SU-DHL-6 (cell line): ENCODE data around the gene MERTK.

Source experiments
- H2AFZ ChIP-seq: fragments of 200-600 bp; sonication (generic); 2 replicates; pipeline ENCODE4 v1.6.1; 2014; ENCODE audit warnings: low read depth, mild to moderate bottlenecking, moderate library complexity, mixed read lengths, antibody characterized with exemption, low read length; ENCODE audit not compliant: severe bottlenecking
- H3F3A ChIP-seq: fragments of 200-600 bp; shearing (Covaris generic); 2 replicates; pipeline ENCODE4 v1.6.0; 2016; ENCODE audit warnings: antibody characterized with exemption, mild to moderate bottlenecking; ENCODE audit not compliant: insufficient read depth
- H3K27ac ChIP-seq: fragments of 200-600 bp; sonication (generic); 2 replicates; pipeline ENCODE4 v1.5.1; 2016; ENCODE audit warnings: low read depth, mild to moderate bottlenecking, low read length, moderate library complexity, mixed read lengths
- H3K27me3 ChIP-seq: fragments of 200-600 bp; sonication (generic), shearing (Covaris generic); 2 replicates; pipeline ENCODE4 v1.6.0; 2014; ENCODE audit warnings: mild to moderate bottlenecking, low read length
- H3K36me3 ChIP-seq: fragments of 200-600 bp; sonication (generic); 2 replicates; pipeline ENCODE4 v1.6.1; 2014; ENCODE audit warnings: mild to moderate bottlenecking, low read length, mixed read lengths
- H3K4me2 ChIP-seq: fragments of 300-600, 200-600 bp; shearing (Covaris generic), sonication (generic); 2 replicates; pipeline ENCODE4 v1.6.0; 2014; ENCODE audit warnings: low read length, low read depth, mild to moderate bottlenecking; ENCODE audit not compliant: poor library complexity, severe bottlenecking
- H3K4me3 ChIP-seq: fragments of 200-600 bp; sonication (generic); 2 replicates; pipeline ENCODE4 v1.5.1; 2014; ENCODE audit warnings: antibody characterized with exemption, low read length, mild to moderate bottlenecking, mixed read lengths; ENCODE audit not compliant: insufficient read depth, poor library complexity, severe bottlenecking
- H3K79me2 ChIP-seq: fragments of 200-600 bp; sonication (generic); 2 replicates; pipeline ENCODE4 v1.6.1; 2014; ENCODE audit warnings: mild to moderate bottlenecking, low read length, moderate library complexity; ENCODE audit not compliant: insufficient read depth
- H3K9ac ChIP-seq: fragments of 200-600 bp; sonication (generic); 2 replicates; pipeline ENCODE4 v1.7.0; 2014; ENCODE audit warnings: mild to moderate bottlenecking, low read length
- H3K9me2 ChIP-seq: fragments of 200-600 bp; sonication (generic); replicated peaks from 2 replicates; pipeline ENCODE4 v1.6.1; 2014; ENCODE audit warnings: low read length; ENCODE audit not compliant: insufficient read depth
- H3K9me3 ChIP-seq: fragments of 200-600 bp; sonication (generic); 2 replicates; pipeline ENCODE4 v1.6.1; 2014; ENCODE audit warnings: low read length, mixed read lengths; ENCODE audit not compliant: insufficient read depth
- H4K20me1 ChIP-seq: fragments of 200-600 bp; sonication (generic); 2 replicates; pipeline ENCODE4 v1.6.1; 2014; ENCODE audit warnings: low read depth, mild to moderate bottlenecking, antibody characterized with exemption, low read length, moderate library complexity, mixed read lengths
- EZH2phosphoT487 ChIP-seq: fragments of 200-600 bp; sonication (generic), shearing (Covaris generic); conservative IDR thresholded peaks from 2 replicates; pipeline ENCODE4 v1.6.1; 2018; ENCODE audit warnings: mild to moderate bottlenecking, antibody characterized with exemption, low read length, moderate library complexity, mixed read lengths
- TF ChIP-seq, protein P1 (sequence below): fragments of 200-600 bp; sonication (generic); IDR thresholded peaks from one replicate; pipeline ENCODE4 v1.5.1; 2017; ENCODE audit warnings: antibody characterized with exemption, mild to moderate bottlenecking, low read length, moderate library complexity; ENCODE audit not compliant: insufficient read depth, poor library complexity, severe bottlenecking

MERTK gene

DNA sequence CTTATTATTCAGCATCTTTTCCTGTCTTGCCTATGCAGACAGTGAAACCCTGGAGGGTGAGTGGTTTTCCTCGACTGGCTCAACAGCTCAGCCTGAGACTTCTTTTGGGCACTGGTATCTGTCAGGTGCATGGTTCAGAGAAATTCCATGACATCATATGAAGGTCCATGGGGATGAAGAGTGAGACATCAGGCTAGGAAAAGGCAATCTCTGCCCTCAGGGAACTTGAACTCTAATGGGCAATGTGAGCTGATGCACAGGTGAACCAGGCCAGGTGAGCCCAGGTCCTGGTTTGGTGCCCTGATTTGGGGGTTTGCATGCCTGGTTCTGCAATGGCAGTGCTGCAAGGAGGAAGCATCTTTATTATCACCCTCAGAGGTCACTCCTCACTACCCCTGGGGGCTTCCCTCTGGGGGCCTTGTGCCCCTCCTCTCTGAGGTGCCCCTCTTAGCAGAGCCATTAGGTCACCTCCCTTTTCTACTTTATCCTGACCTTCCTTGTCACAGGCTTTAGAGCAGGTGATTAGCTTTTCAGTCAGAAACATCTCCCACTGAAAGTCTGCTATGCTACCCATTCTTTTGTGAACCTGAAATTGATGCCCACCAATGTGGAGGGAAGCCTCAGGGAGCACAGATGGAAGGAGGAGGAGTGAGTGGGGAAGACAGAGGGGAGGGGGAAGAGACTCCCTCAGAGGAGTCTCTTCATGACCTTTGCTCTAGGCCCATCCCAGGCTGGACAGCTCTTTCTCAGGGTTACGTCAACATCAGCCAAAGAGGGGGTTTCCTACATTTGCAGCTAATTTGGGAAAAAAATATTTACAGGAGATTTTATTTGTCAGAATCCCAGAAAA lies 47.3 kb downstream of the MERTK start:
- no peaks in the 10 kb centered on the region for H3F3A ChIP-seq
- H3K9me3 ChIP-seq = no peaks in the 10 kb centered on the region
- H3K79me2 ChIP-seq = no peaks in the 10 kb centered on the region
- H3K4me3 ChIP-seq = no peak overlapping the region
- no peaks in the 10 kb centered on the region for H3K36me3 ChIP-seq
- H3K9ac ChIP-seq = no peak overlapping the region
- H3K27ac ChIP-seq = no peak overlapping the region
- no peak for TF ChIP-seq EZH2phosphoT487
- TF ChIP-seq, protein P1, sequence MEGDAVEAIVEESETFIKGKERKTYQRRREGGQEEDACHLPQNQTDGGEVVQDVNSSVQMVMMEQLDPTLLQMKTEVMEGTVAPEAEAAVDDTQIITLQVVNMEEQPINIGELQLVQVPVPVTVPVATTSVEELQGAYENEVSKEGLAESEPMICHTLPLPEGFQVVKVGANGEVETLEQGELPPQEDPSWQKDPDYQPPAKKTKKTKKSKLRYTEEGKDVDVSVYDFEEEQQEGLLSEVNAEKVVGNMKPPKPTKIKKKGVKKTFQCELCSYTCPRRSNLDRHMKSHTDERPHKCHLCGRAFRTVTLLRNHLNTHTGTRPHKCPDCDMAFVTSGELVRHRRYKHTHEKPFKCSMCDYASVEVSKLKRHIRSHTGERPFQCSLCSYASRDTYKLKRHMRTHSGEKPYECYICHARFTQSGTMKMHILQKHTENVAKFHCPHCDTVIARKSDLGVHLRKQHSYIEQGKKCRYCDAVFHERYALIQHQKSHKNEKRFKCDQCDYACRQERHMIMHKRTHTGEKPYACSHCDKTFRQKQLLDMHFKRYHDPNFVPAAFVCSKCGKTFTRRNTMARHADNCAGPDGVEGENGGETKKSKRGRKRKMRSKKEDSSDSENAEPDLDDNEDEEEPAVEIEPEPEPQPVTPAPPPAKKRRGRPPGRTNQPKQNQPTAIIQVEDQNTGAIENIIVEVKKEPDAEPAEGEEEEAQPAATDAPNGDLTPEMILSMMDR = no peak
- no peak overlapping the region for H2AFZ ChIP-seq
- H3K9me2 ChIP-seq = no peaks in the 10 kb centered on the region
- H4K20me1 ChIP-seq = no peaks in the 10 kb centered on the region
- no peaks in the 10 kb centered on the region for H3K27me3 ChIP-seq
- no peak overlapping the region for H3K4me2 ChIP-seq

DNA sequence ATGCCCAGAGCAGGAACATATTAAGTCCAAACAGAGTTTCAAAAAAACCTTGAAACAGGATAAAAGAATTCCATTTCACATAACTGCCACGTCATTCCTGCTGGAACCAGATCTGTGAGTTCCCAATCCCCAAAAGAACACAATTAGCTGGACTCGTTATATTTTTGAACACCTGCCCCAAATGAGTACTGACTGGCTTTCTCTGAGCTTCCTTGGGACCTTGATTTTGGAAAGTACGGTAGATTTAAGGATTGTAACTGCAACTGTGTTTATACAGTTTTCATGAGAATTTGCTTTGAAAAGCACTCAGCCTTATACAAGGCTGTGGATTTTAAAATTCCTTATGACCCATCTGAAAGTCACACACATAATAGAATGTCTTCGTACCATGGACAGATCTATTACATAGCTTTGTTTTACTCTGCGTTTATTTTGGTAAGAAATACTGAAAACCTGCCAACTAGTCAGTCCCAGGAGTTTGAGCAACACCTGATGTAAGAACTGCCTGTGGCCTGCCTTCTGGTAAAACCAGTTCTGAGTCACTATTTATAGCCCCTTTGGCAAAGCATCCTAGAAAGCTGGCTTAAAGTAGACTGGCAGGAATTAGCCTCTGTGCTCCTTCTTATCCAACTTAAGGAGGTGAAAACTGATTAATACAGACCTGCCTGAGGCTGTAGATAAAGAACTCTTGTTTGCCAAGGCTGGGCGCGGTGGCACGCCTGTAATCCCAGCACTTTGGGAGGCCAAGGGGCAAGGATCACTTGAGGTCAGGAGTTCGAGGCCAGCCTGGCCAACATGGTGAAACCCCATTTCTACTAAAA lies 48.1 kb downstream of the MERTK start:
- Histone ChIP-seq H3K9me3 (no peaks in the 10 kb centered on the region), H3K79me2 (no peaks in the 10 kb centered on the region), H3K9me2 (no peaks in the 10 kb centered on the region), H4K20me1 (no peaks in the 10 kb centered on the region), H3K27me3 (no peaks in the 10 kb centered on the region), H3K9ac (no peak overlapping the region), H2AFZ (no peak overlapping the region), H3K4me2 (no peak overlapping the region), H3F3A (no peaks in the 10 kb centered on the region), H3K36me3 (no peaks in the 10 kb centered on the region), H3K4me3 (no peak overlapping the region), H3K27ac (no peak overlapping the region)
- no peak for TF ChIP-seq EZH2phosphoT487

DNA sequence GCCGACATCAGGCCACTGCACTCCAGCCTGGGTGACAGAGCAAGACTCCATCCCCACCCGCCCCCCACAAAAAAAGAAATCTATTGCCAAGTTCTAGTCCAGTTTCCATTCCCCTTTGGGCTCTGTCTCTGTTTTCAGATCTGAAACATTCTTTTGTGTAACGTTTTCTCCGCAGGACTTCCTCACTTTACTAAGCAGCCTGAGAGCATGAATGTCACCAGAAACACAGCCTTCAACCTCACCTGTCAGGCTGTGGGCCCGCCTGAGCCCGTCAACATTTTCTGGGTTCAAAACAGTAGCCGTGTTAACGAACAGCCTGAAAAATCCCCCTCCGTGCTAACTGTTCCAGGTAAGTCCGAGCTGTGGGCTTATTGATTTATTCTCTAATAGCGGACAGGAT lies 48.8 kb downstream of the MERTK start:
- H3K9ac ChIP-seq = no peak overlapping the region
- H3K79me2 ChIP-seq = no peaks in the 10 kb centered on the region
- no peak overlapping the region for H3K4me2 ChIP-seq
- no peaks in the 10 kb centered on the region for H3K27me3 ChIP-seq
- no peak overlapping the region for H2AFZ ChIP-seq
- no peaks in the 10 kb centered on the region for H3F3A ChIP-seq
- H3K4me3 ChIP-seq = no peak overlapping the region
- TF ChIP-seq, protein P1 = no peak
- TF ChIP-seq EZH2phosphoT487 = no peak
- H4K20me1 ChIP-seq = no peaks in the 10 kb centered on the region
- H3K27ac ChIP-seq = no peak overlapping the region
- H3K36me3 ChIP-seq = no peaks in the 10 kb centered on the region
- no peaks in the 10 kb centered on the region for H3K9me3 ChIP-seq
- H3K9me2 ChIP-seq = no peaks in the 10 kb centered on the region

DNA sequence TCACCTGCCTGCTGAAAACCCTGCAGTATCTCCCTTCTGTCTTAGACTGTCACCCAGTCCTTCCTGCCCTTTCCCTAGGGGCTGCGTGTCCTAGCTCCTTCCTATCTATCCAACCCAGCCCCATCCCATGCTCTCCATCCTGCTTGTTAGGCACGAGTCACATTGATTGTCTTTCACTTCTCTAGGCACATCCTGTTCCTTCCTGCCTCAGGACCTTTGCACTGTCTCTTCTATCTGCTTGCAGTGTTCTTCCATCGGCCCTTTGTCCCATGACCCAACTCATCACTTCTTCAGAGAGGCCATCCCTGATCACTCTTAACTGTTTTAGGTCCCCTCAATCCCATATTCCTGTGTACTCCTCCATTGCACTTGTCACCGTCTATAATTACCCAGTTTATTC lies 50.4 kb downstream of the MERTK start:
- H3K79me2 ChIP-seq = no peaks in the 10 kb centered on the region
- H3K9me2 ChIP-seq = no peaks in the 10 kb centered on the region
- no peak overlapping the region for H3K9ac ChIP-seq
- no peaks in the 10 kb centered on the region for H3K27me3 ChIP-seq
- no peaks in the 10 kb centered on the region for H4K20me1 ChIP-seq
- no peak overlapping the region for H3K27ac ChIP-seq
- H3F3A ChIP-seq = no peaks in the 10 kb centered on the region
- H2AFZ ChIP-seq = no peak overlapping the region
- TF ChIP-seq, protein P1 = no peak
- no peak for TF ChIP-seq EZH2phosphoT487
- no peak overlapping the region for H3K4me2 ChIP-seq
- H3K9me3 ChIP-seq = no peaks in the 10 kb centered on the region
- H3K4me3 ChIP-seq = no peak overlapping the region
- no peaks in the 10 kb centered on the region for H3K36me3 ChIP-seq
